SU-DHL-6 (cell line): ENCODE measurements around the gene AXIN1.

Experiments
- EZH2phosphoT487 ChIP-seq: fragments of 200-600 bp; sonication (generic), shearing (Covaris generic); conservative IDR thresholded peaks from 2 replicates; pipeline ENCODE4 v1.6.1; 2018; ENCODE audit warnings: mild to moderate bottlenecking, antibody characterized with exemption, low read length, moderate library complexity, mixed read lengths
- TF ChIP-seq, protein P1 (sequence below): fragments of 200-600 bp; sonication (generic); IDR thresholded peaks from one replicate; pipeline ENCODE4 v1.5.1; 2017; ENCODE audit warnings: antibody characterized with exemption, mild to moderate bottlenecking, low read length, moderate library complexity; ENCODE audit not compliant: insufficient read depth, poor library complexity, severe bottlenecking

DNA sequence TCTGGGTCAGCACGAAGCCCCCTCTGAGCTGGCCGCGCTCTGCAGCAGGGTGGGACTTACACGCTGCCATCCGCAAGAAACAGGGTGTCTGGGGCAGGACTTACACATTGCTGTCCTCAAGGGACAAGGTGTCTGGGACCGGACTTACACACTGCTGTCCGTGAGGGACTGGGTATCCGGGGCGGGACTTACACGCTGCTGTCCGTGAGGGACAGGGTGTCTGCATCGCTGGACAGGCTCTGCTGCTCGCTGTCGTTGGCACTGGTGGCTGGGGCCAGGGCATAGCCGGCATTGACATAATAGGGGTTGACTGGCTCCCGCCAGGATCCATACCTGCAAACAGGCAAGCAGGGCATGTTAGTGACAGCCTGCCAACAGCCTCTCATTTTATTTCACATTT lies 38.2 kb downstream of the AXIN1 start:
- TF ChIP-seq, protein P1, sequence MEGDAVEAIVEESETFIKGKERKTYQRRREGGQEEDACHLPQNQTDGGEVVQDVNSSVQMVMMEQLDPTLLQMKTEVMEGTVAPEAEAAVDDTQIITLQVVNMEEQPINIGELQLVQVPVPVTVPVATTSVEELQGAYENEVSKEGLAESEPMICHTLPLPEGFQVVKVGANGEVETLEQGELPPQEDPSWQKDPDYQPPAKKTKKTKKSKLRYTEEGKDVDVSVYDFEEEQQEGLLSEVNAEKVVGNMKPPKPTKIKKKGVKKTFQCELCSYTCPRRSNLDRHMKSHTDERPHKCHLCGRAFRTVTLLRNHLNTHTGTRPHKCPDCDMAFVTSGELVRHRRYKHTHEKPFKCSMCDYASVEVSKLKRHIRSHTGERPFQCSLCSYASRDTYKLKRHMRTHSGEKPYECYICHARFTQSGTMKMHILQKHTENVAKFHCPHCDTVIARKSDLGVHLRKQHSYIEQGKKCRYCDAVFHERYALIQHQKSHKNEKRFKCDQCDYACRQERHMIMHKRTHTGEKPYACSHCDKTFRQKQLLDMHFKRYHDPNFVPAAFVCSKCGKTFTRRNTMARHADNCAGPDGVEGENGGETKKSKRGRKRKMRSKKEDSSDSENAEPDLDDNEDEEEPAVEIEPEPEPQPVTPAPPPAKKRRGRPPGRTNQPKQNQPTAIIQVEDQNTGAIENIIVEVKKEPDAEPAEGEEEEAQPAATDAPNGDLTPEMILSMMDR = no peak
- no peak for TF ChIP-seq EZH2phosphoT487
